Fibroblast of upper back skin (primary cell): ENCODE measurements around the gene PTPN21.

Source experiments
- DNase-seq: peaks from one replicate; pipeline ENCODE4 v3.0.0-alpha.2; 2013

The PTPN21 gene

DNA sequence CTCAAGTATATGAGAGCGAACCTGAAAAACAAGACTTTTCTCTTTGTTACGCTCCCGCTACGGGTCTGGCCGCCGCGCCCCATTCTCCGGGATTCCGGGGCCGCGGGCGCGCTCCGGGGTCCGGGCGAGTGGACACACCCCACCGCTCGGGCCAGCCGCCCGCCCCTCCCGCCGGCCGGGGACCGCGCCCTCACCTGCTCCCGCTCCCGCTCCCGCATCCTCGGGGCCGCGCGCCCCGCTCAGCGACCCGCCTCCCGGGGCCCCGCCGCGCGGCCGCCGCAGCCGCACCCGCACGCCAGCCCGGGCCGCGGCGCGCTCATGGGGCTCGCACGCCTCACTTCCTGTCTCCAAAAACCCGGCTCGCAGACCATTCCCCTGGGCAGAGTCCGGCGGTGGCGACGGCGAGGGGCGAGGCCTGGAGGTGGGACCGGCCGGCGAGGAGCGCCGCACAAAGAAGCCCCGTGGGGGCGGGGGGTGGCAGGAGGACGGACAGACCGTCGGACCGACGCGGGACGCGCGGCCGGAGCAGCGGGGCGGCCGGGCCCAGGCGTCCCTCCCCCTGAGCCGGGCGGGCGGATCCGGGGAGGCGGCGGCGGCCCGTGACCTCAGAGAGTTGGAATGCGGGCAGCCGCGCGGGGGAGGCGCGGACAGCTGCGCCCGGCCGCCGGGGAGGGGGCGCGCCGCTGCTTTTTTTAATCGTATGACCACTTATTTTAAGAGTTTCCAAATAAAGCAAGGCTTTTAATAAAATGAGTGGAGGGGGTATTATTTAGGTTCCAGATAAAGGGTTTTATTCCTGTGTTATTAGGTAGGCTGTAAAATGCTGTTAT, at the start of gene PTPN21:
TSS of gene PTPN21 (minus strand) at position 551 of the 830 bp plus-strand sequence. CDS start 4,590 bp downstream, outside the sequence.
- DNase-seq = peak; percentile 69

DNA sequence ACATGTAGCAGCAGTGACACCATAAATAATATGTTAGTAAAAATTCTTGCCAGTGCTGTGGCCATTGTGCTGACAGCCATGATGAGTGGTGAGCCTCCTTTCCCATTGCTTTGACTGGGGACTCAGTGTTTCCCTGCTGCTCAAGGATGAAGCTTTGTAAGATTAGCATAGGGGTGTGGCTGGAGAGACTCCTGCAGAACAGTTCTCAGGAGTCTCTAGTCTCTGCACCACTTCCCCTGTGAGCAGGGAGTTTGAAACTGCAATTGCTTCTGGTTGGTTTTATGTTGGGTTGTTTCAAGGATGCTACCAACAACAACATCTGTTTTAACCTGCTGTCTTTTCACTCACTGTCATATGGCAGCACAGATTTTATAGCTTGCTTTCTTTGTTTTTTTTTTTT, 49.4 kb upstream of the PTPN21 start:
- DNase-seq = no peak

DNA sequence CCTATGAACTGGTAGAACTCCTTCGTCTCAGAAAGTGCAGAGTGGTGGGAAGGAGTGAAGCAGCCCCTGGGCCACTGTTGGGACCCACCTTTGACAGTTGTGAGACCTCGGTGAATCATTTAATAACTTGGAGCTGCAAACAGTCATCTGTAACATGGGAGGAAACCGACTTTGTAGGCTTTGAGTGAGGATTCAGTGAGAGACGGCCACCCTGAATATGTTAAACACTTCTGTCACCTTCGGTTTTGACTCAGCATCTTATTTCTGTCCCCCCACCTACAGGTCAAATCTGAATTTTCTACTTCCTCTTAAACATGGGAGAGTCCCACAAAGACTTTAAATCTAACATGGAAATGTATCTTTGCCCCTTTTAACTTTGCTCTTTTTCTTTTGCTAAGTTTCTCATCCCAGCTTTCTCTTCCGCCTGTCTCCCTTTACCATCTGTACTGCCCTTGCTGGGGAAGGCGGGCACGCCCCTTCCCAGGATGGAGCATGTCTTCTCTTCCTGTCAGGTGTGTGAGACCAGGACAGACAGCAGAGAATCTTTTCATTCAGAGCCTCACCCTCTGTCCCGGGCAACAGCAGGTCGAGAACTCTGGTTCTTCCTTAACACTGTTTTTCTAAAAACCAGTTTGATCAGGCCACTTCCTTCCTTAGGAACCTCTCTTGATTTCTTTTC, 45.1 kb upstream of the PTPN21 start:
- no peak for DNase-seq

DNA sequence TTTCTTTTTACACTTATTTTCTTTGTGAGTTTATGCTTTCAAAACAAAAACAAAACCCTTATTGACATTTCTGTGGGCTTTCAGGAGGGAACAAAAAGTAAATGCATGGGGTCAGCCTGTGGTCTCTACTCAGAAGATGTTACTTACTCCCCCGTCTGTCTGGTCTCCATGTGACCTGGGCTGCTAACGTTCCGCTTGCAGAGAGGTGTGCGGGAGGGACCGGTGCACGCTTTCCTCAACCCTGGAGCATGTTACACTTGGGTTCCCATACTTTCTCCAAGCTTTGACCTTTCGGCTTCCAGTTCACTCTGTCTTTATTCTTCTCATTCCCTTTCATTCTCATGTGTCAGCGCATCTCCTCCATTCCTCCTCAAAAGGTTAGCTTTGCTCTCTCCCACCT, 44.5 kb upstream of the PTPN21 start:
- DNase-seq = no peak

DNA sequence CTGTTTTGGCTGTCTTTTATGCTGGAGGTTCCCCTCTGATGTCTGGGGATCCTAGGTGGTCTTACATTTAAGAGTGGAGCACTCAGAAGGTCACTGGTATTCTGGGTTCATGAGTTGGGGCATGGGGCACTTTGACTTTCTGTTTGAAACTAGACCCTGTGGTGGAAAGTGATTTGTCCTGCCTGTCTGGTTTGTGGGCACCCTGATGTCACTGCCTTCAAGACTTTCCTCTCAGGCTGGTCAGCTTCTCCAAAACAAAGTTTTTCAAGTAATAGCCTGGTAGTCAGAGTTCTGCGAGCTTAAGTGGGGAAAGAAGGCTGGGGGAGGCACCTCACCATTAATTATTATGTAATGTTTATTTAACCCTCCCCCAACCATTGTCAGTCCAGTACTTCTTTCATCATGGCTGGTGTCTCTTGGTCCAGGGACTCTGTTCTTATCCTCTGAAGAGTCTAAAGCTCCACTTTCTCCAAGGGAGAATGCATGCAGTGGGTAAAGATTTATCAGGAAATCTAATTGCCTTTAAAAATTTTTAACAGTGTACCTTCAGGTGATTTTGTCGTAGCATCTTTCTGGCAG, 43.4 kb upstream of the PTPN21 start:
- no peak for DNase-seq

DNA sequence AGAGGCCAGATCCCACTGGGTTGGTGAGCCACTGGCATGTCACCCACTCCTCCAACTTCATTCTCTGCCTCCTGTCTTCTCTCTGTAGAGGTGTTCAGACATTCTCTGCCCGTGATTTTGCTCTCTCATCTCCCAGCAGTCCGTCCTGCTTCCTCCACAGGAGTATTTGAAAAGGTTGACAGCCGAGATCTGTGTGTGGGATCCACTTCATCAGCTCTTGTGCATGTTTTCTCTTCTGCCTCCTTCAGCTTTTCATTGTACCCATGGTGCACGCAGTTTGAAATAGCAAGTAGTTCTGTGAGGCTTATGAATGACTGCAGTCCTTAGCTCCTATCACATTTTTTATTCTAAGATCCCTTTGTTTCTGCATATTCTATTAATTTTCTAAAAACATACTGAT, 42.8 kb upstream of the PTPN21 start:
- DNase-seq = no peak

DNA sequence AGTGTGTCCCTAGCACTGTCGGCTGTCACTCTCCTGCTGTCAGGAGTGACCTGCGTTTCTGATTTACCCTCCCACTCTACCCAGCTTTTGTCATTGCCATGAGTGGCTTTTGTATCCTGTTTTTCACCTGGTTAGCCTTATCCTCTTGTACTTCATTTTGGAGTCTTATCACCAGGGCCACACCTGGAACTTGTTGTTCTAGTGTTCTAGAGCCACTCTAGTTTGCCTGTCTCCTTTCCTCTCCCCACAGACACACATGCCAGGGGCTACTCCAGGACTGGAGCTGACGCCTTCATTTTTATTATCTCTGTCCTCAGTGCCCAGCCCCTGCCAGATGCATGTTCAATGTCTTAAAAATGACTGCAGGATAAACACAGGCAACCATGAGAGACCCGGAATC, 42.2 kb upstream of the PTPN21 start:
- DNase-seq = no peak

DNA sequence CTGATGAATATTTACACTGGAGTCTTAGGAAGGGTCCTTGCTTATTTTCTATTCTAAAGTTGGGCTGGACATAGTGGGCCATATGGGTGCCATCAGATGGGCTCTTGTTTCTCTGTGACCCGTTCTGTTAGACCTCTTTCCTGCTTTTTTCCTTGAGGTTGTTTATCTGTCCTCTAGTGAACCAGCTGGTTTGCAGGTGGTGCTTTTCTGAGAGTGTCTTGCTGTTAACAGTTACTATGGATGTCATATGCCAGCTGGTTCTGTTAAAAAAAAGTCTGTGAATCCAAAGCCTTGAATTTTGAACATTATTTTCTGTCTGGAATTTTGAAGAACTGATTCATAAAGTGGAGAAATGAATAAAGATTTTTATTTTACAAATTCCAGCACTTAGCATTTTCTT, 37.2 kb upstream of the PTPN21 start:
- DNase-seq = no peak

DNA sequence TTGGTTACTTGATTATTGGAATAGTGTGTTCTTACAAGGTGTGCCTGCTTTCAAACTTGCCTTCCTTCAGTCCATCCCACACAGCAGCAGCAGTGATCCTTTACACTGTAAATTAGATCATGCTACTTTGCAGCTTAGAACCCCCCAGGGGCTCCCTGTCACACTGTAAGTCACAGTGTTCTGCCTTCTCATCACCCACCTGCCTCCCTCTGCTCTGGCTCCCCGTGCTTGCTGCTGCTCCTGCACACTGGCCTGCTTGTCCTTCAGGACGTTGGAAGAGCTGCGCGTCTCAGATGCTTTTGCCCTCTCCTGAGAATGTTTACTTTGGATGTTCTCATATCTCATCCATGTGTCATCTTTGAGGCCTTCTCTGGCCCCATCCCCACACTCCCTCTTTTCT, 35.4 kb upstream of the PTPN21 start:
- DNase-seq = no peak

DNA sequence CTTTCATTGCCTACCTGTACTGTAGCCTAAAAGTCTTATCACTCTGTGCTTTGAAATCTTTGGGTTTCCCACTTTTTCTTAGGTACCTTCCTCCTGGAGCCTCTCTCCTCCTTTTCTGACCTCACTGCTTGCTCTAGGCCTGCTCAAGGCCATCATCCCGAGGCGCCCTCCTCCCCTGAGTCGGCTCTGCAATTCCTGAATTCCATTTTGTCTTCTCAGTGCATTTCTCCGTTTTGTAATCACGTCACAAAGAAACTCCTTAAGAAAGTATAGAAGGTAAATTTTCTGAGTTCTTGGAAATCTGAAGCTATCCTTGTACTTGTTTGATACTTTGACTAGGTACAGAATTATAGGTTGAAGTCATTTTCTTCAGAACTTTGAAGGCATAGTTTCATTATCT, 33.3 kb upstream of the PTPN21 start:
- DNase-seq = no peak

DNA sequence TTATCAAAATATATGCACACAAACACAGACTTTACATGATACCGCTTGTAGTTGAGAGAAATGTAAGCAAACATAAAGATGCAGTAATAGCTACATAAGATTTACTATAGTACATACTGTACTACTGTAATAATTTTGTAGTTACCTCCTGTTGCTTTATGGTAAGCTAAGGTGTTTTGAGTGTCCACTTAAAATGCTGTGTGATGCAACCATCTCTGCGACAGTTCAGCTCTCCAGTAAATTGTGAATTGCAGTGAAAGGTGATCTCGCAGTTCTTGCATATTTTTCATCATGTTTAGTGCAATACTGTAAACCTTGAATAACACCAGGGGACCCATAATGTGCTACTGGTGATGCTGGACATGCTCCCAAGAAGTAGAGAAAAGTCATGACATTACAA, 29.6 kb upstream of the PTPN21 start:
- DNase-seq = no peak

DNA sequence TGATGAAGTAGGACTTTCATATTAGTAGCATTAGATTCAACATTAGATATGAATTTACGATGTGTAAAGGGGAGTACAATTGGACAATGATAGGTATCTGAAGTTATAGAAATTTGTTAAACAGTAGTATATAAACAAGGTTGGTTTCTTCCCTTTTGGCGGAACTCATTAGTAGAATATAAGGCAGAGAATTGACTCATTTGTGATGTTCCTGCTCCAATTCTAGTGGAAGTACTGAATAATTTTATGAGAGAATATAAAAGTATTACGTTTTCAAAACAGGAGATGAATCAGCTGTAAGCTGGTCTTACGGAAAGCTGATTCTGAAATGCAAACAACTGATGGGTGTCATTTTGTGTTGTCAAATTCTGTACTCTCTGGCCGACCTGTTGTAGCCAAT, 21.4 kb upstream of the PTPN21 start:
- DNase-seq = no peak

DNA sequence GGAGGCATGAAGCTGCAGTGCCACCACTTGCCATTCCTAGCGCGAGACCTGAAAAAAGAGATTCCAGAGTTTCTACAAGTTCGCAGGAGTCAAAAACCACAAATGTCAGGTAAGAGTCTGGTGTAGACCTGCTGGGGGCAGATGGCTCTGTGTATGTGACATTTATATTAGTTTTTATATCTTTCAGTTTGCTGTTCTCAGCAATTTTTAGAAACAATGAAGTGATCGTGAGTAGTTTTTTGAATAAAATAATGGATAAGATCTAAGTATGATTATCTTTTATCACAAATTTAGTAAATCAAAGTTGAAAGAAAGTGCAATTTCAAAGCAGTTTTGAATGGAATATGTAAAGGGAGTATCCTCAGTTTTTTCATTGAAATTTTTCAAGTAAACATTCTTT, 17.3 kb upstream of the PTPN21 start:
- no peak for DNase-seq

DNA sequence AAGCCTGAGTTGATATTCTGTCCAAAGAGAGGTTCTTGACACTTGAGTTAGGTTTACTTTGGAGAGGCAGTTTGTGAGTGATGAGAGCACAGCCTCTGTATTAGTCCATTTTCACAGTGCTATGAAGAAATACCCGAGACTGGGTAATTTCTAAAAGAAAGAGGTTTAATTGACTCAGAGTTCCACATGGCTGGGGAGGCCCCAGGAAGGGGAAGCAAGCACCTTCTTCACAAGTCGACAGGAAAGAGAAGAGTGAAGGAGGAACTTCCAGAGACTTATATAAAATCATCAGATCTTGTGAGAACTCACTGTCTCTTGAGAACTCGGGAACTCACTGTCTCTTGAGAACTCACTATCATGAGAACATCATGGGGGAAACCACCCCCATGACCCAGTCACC, 13.4 kb upstream of the PTPN21 start:
- DNase-seq = no peak

DNA sequence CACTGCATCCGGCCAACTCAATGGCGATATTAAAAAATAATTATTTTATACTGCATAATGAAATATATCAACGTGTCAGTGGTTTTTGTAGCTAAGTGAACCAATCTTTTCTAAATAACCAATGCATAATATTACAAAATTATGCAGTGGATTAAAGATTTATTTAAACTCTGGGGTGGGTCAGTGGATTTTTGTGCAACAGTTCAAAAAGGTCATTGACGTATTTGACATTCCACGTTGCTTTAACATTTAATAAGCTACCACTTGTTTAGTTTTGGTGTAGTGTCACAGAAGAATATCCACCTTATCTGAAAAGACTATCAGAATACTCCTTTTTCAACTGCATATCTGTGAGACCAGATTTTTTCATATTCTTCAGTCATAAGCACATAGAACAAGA, 10.6 kb upstream of the PTPN21 start:
- no peak for DNase-seq

DNA sequence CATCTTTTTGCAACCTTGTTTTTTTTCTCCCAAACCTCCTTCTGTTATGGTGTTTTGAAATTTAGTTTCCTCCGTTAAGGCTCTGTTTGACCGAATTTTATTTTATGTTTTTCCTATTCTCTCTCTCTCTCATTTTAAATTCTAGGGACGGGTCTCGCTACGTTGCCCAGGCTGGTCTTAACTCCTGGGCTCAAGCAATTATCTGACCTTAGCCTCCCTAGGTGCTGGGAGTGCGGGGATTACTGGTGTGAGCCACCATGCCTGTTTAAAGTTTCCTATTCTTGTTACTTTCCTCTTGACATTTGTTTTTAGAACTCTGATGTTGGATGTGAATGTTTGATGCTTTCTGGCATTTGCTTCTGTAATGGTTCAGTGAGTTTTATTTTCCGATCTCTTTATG, 9.0 kb upstream of the PTPN21 start:
- no peak for DNase-seq

DNA sequence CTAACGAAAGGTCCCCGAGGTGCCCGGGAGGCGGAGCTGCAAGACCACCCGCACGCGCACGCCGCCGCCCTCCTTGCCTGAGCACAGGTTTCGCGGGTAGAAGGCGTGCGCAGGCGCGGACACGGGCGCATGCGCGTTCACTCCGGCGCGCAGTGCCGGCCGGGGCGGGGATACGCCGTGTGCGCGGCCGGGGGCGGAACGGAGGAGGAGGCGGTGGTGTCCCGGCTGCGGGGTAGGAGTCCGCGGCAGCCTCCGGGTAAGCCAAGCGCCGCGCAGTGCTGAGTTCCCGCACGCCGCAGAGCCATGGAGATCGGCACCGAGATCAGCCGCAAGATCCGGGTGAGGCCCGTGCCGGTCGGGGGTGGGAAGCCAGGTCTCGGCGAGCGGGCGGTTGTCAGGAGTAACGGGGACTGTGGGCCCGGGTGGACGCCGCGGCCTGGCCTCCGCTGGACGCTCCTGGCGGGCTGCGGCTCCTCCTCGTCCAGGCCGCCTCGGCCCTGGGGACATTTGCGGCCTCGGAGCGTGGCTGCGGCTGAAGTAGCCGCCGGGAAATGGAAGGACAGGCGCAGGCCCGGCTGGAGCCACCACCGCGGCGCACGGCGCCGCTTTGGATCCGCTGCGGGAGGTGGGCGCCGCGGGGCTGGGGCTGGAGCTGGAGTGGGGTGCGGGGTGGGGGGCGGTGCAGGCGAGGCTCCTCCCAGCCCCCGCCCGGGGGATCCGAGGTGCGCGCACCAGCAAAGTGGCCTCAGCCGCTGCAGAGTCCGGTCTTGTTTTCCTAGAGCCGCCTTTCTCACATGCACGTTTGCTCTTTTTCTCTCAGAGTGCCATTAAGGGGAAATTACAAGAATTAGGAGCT, 8.3 kb upstream of the PTPN21 start, which contains the start of gene ZC3H14:
TSS of gene ZC3H14 (plus strand) at position 207 of the 856 bp plus-strand sequence. CDS start at position 304, 97 bp downstream.
- DNase-seq = peak; percentile 87

DNA sequence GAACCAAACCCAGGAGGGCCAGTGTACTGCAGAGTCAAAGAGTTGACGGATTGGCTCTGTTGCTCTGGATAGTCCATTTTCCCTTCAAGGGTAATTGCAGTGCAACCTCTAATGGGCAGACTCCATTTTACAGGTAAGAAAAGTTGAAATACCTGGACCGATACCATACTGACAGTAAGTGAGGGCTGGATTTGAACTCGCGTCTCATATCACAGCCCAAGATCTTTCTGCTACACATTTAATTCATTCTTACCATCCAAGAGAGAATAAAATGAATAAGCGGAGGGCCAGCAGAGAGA, 7.7 kb upstream of the PTPN21 start:
- DNase-seq = no peak

DNA sequence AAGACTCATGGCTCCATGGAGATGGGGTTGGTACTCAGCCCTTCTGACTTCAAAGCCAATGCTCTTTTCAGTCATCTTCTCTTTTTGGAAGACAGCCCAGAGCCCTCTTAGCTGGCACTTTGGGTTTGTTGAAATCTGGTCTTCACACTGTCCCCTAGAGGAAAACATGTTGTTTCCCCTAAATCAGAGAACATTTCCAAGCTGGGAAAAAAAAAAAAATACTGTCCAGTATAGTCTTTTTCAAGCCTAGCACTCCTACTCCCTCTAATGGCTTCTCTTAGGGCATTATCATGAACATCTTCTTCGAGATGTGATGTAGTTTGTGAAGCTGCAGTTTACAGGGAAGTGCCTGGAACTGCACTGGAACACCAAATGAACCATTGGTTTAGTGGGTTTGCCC, 5.0 kb upstream of the PTPN21 start:
- peak; percentile 69 for DNase-seq

DNA sequence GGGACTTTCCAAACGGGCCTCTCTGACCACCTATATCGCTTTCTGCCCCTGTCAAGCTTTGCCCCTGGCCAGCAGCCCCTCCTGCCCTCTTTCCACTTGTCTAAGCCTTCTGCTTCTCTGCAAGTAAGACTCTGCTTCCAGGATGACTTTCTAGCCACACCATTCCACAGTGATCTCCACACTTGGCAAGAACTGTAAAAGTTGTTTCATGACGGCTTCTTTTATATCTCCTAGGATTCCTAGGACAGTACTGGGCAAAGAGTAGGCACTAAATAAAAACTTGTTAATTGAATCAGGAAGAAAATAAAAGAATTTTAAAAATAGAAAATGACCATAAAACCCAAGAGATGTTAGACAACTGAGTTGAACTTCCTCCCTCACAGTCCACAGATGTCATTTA, 1.8 kb upstream of the PTPN21 start:
- no peak for DNase-seq

DNA sequence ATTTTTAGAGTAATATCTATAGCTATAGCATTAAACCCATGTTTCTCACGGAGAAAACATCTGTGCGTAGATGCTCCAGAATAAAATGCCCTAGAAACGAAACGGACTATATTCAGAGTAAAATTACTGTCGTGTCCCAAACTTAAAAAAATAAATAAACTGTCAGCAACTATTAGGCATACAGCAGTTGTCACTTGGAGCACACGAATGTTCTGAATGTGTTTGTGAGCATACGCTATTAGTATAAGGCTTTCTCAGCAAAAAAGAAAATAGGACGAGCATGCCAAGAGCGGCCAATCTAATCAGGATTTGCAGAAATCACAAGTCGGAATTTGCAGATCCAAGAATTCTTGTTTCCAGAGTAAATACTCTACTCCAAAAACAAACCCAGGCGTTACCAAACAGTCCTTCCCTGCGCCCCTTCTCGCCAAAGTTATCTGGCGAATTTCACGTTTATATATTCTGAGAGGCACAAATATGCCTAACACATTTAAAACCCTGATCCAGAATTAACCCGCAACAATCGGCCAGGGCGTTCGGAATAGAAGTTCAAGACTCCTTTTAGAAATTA, 836 bp downstream of the PTPN21 start:
- DNase-seq = no peak

DNA sequence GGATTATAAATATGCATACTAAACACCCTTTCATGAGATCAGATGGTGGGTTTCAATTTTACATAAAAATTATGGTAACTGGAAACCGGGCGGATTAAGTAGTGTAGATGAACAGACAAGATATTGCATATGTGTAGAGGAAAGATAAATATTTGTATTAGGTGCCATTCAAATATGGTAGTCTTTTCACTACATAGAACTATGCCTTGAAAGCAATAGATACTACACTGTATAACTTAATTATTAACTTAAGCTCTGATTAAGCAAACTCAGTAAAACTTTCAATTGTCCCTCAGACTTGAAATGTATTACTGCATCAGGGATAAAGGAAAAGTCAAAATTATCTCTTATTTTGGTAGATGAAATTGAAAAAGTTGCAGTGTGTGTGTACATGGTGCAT, 1.9 kb downstream of the PTPN21 start:
- no peak for DNase-seq

DNA sequence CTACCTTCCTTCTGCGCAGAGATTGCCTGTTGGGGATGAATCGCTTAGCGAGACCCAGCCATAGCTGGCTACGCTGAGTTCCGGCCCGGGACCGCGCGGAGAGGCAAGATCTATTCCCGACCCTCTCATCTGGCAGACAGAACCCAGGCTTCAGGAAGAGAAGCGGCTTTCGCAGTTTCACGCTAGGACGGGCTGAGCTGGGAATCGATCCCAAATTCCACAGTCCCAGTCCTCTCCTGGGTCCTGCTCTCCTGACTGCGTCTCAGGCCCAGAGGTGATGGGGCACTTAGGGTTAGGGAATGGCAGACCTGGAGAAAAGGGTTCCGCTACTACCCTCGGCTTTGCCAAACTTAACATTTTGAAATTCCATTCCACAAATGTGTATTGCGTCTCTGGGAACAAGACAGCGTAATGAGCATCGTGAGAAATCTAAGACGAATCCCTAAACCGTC, 2.8 kb downstream of the PTPN21 start:
- DNase-seq = no peak
